Activated CD4-positive, alpha-beta memory T cell treated with anti-CD3 and anti-CD28 coated beads for 36 hours (primary cell): ENCODE results near the gene HOXD1. TPM values are rescaled to one million over a fixed set of nuclear protein-coding genes. Genes with fewer than 3 reads are reported as not detected.

Source experiments
- CTCF ChIA-PET: fragments of 350-600 bp; sonication (Branson Sonifier 250); formaldehyde crosslinking; loops from one replicate; lab custom pipeline; 2021; ENCODE audit warnings: antibody characterized with exemption, inconsistent platforms; lab: Charles Lee
- POLR2A ChIA-PET: fragments of 350-600 bp; sonication (Branson Sonifier 250); formaldehyde crosslinking; loops from one replicate; lab custom pipeline; 2021; ENCODE audit warnings: antibody characterized with exemption; lab: Charles Lee
- DNase-seq: peaks from one replicate; pipeline ENCODE4 v3.0.0-alpha.2; 2020
- H3K27ac Mint-ChIP-seq: one replicate; pipeline ENCODE4 v1.8.0; 2021; ENCODE audit warnings: mixed read lengths
- H3K27me3 Mint-ChIP-seq: one replicate; pipeline ENCODE4 v1.8.0; 2021; ENCODE audit warnings: mixed read lengths
- H3K36me3 Mint-ChIP-seq: one replicate; pipeline ENCODE4 v1.8.0; 2021; ENCODE audit warnings: mixed read lengths
- H3K4me1 Mint-ChIP-seq: one replicate; pipeline ENCODE4 v1.8.0; 2021; ENCODE audit warnings: low read depth, mixed read lengths
- H3K4me3 Mint-ChIP-seq: one replicate; pipeline ENCODE4 v1.8.0; 2021; ENCODE audit warnings: mild to moderate bottlenecking, mixed read lengths
- H3K9me3 Mint-ChIP-seq: one replicate; pipeline ENCODE4 v1.8.0; 2021; ENCODE audit warnings: mixed read lengths
- intact Hi-C: fragments of 100-400 bp; cut with micrococcal nuclease; formaldehyde crosslinking; loops from one replicate; pipeline ENCODE4 v1.15.1; 2023
- total RNA-seq, 2 experiments: library from RNA; stranded (reverse); gene quantifications; one replicate each; pipeline ENCODE4 v1.2.3, GENCODE V29; 2021

Gene HOXD1
- total RNA-seq, 2 experiments from 2014 or later, result not detected

DNA sequence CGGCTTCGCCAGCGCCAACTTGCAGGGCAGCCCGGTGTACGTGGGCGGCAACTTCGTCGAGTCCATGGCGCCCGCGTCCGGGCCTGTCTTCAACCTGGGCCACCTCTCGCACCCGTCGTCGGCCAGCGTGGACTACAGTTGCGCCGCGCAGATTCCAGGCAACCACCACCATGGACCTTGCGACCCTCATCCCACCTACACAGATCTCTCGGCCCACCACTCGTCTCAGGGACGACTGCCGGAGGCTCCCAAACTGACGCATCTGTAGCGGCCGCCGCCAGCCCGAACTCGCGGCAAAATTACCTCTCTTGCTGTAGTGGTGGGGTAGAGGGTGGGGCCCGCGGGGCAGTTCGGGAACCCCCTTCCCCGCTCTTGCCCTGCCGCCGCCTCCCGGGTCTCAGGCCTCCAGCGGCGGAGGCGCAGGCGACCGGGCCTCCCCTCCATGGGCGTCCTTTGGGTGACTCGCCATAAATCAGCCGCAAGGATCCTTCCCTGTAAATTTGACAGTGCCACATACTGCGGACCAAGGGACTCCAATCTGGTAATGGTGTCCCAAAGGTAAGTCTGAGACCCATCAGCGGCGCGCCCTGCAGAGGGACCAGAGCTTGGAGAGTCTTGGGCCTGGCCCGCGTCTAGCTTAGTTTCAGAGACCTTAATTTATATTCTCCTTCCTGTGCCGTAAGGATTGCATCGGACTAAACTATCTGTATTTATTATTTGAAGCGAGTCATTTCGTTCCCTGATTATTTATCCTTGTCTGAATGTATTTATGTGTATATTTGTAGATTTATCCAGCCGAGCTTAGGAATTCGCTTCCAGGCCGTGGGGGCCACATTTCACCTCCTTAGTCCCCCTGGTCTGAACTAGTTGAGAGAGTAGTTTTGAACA lies 16.2 kb upstream of the HOXD1 start:
- intact Hi-C loops, result loop anchor here (5.0 kb wide), 1 partner anchor 45 kb away; the partner anchor contains the start of gene HOXD8
- Mint-ChIP-seq H3K9me3 (no peaks in the 10 kb centered on the region), H3K36me3 (peaks cover 7% of the 10 kb centered on the region), H3K4me1 (peaks cover 22% of the 10 kb centered on the region), H3K27ac (no peak overlapping the region), H3K4me3 (no peak overlapping the region), H3K27me3 (peaks cover 69% of the 10 kb centered on the region)
- CTCF ChIA-PET, result no interaction called here
- POLR2A ChIA-PET, result no interaction called here
- DNase-seq, result no peak

DNA sequence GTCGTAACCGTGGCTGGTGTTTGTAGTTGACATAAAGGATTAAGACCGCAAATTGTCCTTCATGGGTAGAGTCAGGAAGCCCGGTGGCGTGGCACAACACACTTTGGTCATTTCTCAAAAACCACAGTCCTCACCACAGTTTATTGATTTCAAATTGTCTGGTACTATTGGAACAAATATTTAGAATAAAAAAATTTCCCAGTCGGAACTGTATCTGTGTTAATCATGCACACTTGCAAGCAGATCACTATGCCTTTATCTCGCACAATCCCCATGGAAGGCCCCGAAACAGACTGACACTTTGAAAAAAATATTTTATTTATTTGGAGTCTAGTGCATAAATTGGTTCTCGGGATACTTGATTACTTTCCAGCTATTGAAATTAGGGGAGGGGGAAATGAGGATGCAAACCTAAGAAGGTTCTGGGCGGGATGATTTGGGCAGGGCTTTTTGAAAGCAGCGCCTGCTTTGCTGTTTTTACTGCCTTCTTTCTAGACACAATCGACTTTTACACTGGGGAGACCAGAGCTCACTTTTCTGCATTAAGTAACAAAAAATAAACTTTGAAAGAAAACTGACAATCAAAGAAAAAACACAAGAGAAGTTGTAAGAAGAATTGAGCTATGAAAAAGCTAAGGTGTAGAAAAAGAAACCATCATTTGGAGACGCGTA lies 15.4 kb upstream of the HOXD1 start:
- ChIA-PET CTCF (interaction anchor here (1.5 kb wide), 1 partner anchor 75 kb away, joined by 4 read pairs; no protein-coding TSS in a partner anchor), POLR2A (no interaction called here)
- Mint-ChIP-seq H3K27me3 (peaks cover 68% of the 10 kb centered on the region), H3K4me3 (no peak overlapping the region), H3K36me3 (peaks cover 7% of the 10 kb centered on the region), H3K4me1 (peaks cover 23% of the 10 kb centered on the region), H3K9me3 (no peaks in the 10 kb centered on the region), H3K27ac (no peak overlapping the region)
- intact Hi-C loops, result loop anchor here (5.0 kb wide), 1 partner anchor 46 kb away; the partner anchor contains the start of gene HOXD8
- DNase-seq, result no peak

DNA sequence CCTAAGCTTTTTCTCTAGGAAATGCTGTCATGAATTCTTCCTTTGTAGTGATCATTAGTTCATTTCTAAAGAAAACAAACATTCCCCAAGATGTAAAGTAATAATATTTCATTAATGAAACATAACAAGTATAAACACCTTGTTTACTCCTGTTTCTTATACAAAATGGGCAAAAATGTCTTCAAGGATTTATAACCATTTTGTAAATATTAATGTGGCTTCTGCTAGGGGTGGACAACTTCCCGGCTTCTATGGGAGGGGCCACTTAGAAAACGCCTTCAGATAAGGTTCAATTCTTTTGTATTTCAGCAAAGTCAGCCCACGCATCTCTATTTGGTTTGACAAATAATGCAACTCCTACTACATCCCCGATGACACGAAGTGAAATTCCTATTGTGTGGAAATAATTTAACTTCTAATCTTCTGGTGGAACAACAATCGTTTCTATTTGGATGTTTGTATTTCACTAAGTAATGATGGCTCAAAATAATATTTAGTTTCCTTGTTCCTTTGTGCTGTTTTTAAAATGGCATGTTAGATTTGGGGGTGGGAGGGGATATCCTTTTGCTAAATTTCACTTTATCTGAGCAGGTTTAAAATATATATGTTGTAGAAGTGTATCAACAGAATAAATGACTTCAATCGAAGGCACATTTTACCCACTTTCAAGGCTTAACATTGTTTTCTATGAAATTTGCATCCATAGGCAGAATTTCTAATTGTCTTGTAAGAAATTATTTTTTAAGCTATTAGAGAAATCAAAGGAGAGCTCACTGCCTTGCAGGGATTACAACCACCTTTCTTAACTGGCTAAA lies 14.7 kb upstream of the HOXD1 start:
- H3K36me3 Mint-ChIP-seq, result peaks cover 7% of the 10 kb centered on the region
- H3K9me3 Mint-ChIP-seq, result no peaks in the 10 kb centered on the region
- H3K4me1 Mint-ChIP-seq, result peaks cover 23% of the 10 kb centered on the region
- CTCF ChIA-PET, result interaction anchor here (1.5 to 2.0 kb wide), 2 partner anchors 47 to 76 kb away, joined by 4 to 8 read pairs; no protein-coding TSS in a partner anchor
- H3K27me3 Mint-ChIP-seq, result peaks cover 73% of the 10 kb centered on the region
- DNase-seq, result no peak
- no peak overlapping the region for H3K4me3 Mint-ChIP-seq
- POLR2A ChIA-PET, result no interaction called here
- H3K27ac Mint-ChIP-seq, result no peak overlapping the region
- intact Hi-C loops, result loop anchor here (5.0 kb wide), 1 partner anchor 46 kb away; the partner anchor contains the start of gene HOXD8

DNA sequence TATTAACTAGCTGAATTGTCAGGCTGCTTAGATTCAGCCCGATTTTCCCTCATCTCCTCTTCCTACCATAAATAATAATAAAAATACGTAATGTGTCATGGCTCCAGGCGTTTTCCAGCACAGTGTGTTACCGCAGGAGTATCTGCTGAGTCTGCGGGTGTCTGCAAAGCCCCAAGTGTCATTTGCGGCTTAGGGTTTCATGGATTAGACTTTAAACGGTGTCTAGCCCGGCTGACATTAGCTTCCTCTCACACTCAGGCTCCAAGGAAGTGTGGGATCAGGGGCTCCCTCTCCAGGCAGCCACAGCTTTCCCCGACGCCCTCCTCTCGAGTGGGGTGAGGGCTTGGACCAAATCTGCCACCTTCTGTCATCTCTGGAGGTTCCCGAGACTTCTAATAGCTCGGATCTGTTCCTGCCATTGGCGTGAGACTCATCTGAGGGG lies 14.1 kb upstream of the HOXD1 start:
- H3K4me1 Mint-ChIP-seq, result peaks cover 23% of the 10 kb centered on the region
- H3K27me3 Mint-ChIP-seq, result peaks cover 76% of the 10 kb centered on the region
- H3K9me3 Mint-ChIP-seq, result no peaks in the 10 kb centered on the region
- H3K36me3 Mint-ChIP-seq, result peaks cover 7% of the 10 kb centered on the region
- ChIA-PET CTCF (interaction anchor here (1.5 to 2.0 kb wide), 2 partner anchors 48 to 77 kb away, joined by 4 to 8 read pairs; no protein-coding TSS in a partner anchor), POLR2A (no interaction called here)
- H3K27ac Mint-ChIP-seq, result no peak overlapping the region
- DNase-seq, result no peak
- intact Hi-C loops, result loop anchor here (5.0 kb wide), 1 partner anchor 47 kb away; the partner anchor contains the start of gene HOXD8
- no peak overlapping the region for H3K4me3 Mint-ChIP-seq

DNA sequence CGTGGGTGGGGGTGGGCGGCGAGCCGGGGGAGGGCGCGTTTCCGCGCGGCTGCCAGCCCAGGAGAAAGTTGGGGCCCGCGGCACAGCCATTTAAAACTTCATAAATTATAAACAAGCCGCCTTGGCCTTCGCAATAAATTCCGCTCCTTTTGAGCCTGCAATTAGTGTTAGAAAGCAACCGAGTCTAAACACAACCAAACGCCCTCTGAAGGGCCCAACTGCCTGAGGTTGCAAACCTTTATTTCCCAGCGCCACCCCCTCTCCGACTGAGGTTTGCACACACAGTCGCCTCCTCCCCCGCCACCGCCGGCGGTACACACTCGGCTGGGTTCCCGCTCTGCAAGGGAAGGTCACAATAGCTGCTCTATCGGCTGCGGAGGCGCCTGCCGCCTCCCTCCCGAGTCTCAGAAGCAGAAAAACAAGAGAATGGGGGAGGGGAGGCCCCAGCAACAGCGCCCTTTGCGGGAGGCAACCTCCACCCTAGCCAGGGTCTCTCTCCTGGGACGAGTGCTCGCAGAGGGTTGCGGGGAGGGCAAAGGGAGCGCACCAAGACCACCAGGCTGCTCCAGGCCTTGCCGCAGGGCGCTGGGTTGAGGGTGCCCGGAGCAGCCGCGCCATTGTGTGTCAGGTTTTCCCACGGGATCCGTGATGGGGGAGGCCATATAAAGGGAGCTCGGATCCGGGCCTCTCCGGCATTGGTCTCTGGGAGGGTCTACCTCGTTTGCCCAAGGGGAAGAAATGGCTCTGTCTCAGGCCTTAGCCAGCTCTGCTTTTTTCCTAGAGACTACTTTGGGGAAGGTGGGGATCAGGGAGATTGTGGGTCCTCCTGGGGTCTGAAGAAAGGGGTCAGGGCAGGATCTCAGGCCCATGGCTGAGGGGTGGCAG lies 13.4 kb upstream of the HOXD1 start:
- Mint-ChIP-seq H3K27me3 (peaks cover 78% of the 10 kb centered on the region), H3K4me3 (no peak overlapping the region), H3K36me3 (peaks cover 7% of the 10 kb centered on the region), H3K27ac (no peak overlapping the region), H3K9me3 (no peaks in the 10 kb centered on the region), H3K4me1 (peaks cover 23% of the 10 kb centered on the region)
- ChIA-PET POLR2A (no interaction called here), CTCF (interaction anchor here (0.9 to 2.0 kb wide), 3 partner anchors 48 to 480 kb away, joined by 3 to 8 read pairs (median 4); no protein-coding TSS in a partner anchor)
- peak; percentile 34 for DNase-seq
- intact Hi-C loops, result loop anchor here (5.0 kb wide), 1 partner anchor 48 kb away; the partner anchor contains the start of gene HOXD8

DNA sequence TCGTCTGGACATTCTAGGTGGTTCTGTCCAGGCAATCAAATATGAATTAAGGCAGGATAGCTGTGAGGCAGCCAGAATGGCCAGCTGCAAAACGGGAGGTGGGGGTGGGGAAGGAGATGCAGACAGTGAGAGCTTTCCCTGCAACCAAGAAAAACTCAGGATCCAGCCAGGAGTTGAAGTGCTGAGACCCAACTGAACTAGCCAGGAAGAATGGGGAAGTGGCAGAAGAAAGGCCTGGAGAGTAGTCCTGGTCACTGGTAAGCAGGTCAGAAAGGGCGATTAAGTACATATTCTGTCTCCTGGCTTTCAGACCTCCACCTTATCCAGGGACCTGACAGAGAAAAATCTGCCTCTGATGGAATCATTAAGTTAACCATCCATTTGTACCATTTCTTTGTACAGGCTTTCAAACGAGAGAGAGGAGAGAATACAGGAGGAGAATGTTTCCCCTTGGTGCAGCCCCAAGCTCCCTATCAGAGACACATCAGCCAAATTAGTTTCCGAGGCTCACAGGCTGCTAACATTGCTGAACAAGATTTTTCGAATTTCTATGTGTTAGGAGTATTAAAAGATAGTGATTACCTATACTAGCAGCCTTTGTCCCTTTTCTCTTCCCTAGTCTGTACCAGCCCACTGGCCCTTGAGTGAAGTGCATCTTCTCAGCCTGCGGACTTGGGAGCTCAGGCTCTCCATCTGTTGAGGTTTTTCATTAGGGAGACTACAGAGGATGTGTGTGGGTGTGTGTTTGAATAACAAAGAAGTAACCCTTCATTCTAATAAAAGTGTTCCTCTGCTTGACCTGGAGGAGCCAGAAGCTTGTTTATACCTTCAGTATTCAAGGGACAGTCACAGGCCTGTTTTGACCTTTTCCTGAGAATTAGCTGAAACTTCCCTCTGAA lies 12.5 kb upstream of the HOXD1 start:
- CTCF ChIA-PET, result interaction anchor here (0.6 to 2.0 kb wide), 4 partner anchors 49 to 1523 kb away, joined by 3 to 8 read pairs (median 4); no protein-coding TSS in a partner anchor
- POLR2A ChIA-PET, result no interaction called here

DNA sequence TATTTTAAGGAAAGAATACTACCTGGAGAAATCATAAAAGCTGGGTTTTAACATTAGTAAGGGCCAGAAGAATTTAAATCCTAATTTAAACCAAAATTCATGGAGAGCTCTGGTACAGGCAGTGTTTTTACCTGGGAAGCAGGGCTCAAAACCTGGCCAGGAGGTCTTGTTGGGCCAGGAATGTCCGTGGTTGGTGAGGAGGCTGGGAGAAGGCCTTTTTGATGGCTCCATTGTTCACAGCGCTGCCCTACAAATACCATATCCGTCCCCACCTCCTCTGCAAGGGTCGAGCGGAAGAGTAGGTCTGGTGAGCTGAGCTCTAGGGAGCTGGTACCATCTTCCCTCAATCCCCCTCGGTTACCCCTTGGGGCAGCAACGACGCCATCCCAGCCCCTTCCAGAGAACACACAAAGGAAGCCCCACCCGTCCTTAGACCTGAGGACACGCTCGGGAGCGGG lies 10.9 kb upstream of the HOXD1 start:
- no peak overlapping the region for H3K27ac Mint-ChIP-seq
- ChIA-PET CTCF (interaction anchor here (1.5 kb wide), 1 partner anchor 51 kb away, joined by 4 read pairs; no protein-coding TSS in a partner anchor), POLR2A (no interaction called here)
- DNase-seq, result no peak
- no peaks in the 10 kb centered on the region for H3K9me3 Mint-ChIP-seq
- no peak overlapping the region for H3K4me3 Mint-ChIP-seq
- intact Hi-C loops, result no loop called here
- peaks cover 20% of the 10 kb centered on the region for H3K4me1 Mint-ChIP-seq
- peaks cover 6% of the 10 kb centered on the region for H3K36me3 Mint-ChIP-seq
- peaks cover 76% of the 10 kb centered on the region for H3K27me3 Mint-ChIP-seq

More for the DNA sequence above, 12.5 kb upstream of the HOXD1 start:
- no peak overlapping the region for H3K27ac Mint-ChIP-seq
- intact Hi-C loops, result no loop called here
- H3K9me3 Mint-ChIP-seq, result no peaks in the 10 kb centered on the region
- peaks cover 79% of the 10 kb centered on the region for H3K27me3 Mint-ChIP-seq
- H3K36me3 Mint-ChIP-seq, result peaks cover 7% of the 10 kb centered on the region
- no peak for DNase-seq
- H3K4me3 Mint-ChIP-seq, result no peak overlapping the region
- peaks cover 23% of the 10 kb centered on the region for H3K4me1 Mint-ChIP-seq

DNA sequence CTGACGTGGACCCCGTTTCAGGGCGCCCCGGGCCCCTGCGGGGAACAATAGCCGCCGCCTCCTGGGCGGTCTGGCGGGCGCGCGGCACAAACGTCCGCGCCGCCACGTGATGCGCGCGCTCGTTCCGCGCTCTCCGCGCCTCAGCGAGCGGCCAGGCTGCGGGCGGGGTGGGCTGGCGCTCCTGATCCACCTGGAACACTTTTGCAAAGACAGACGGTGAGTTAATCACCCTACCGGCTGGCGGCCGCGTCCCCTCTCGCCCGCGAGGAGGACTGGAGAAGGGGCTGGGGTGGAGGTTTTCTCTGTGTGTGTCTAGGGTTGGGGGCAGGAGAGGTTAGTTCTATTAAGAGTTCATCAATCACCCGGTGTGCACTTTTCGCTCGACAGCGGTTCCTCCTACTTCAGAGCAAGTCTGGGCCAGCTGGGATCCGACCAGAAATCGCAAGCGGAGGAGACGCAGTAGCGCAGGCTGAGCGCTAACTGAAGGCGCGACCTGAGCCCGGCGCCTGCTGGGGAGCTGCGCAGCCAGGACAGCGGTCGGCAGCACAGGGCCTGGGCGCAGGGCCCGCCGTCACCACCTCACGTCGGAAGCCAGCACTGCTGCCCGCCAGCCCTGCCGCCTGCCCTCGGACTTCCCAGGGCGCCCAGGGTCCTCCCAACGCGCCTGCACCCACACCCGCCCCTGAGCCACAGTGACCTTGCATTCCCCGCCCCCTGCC lies 10.3 kb upstream of the HOXD1 start:
- H3K4me3 Mint-ChIP-seq, result no peak overlapping the region
- H3K4me1 Mint-ChIP-seq, result peaks cover 17% of the 10 kb centered on the region
- ChIA-PET POLR2A (no interaction called here), CTCF (interaction anchor here (1.5 kb wide), 1 partner anchor 51 kb away, joined by 4 read pairs; no protein-coding TSS in a partner anchor)
- DNase-seq, result no peak
- intact Hi-C loops, result no loop called here
- no peak overlapping the region for H3K27ac Mint-ChIP-seq
- H3K9me3 Mint-ChIP-seq, result no peaks in the 10 kb centered on the region
- peaks cover 77% of the 10 kb centered on the region for H3K27me3 Mint-ChIP-seq
- H3K36me3 Mint-ChIP-seq, result peaks cover 3% of the 10 kb centered on the region

DNA sequence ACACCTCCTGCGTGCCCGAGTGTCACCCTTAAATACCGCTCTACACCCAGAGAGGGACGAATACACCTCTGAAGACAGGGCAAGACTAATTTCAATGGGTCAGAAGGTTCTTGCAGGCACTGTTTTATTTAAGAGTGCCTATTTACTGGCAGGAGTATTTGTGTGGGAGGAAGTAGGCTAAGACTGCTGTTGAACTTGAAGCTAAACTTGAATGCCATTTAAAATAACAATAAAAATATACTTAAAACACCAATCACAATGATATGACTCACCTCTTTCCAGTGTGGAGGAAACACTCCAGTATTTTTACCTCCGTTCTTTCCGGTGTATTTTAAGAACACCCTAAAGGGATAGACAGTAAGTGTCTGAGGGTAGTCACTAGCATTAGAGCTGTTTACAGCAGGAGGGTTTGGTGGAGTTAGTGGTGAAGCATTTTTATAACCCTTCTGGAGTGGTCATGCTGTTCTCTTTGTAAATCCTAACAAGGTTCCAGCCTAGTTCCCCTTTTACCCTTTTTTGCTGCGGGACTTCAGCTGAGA lies 9.6 kb upstream of the HOXD1 start:
- no peak overlapping the region for H3K27ac Mint-ChIP-seq
- peaks cover 13% of the 10 kb centered on the region for H3K4me1 Mint-ChIP-seq
- no peaks in the 10 kb centered on the region for H3K36me3 Mint-ChIP-seq
- no peak for DNase-seq
- CTCF ChIA-PET, result no interaction called here
- intact Hi-C loops, result no loop called here
- H3K4me3 Mint-ChIP-seq, result no peak overlapping the region
- H3K9me3 Mint-ChIP-seq, result no peaks in the 10 kb centered on the region
- POLR2A ChIA-PET, result no interaction called here
- peaks cover 75% of the 10 kb centered on the region for H3K27me3 Mint-ChIP-seq
